ENCODE data around the gene SMIM38. TPM values are rescaled to one million over a fixed set of nuclear protein-coding genes. Genes with fewer than 3 reads are reported as not detected.

The SMIM38 gene
- total and polyA plus RNA-seq, 9 of the 15 experiments (the other 6 are each of a cell fraction or from before 2014, with no cell fraction given) = 0.07 to 1.2 (median 0.21) TPM; not detected in 2

DNA sequence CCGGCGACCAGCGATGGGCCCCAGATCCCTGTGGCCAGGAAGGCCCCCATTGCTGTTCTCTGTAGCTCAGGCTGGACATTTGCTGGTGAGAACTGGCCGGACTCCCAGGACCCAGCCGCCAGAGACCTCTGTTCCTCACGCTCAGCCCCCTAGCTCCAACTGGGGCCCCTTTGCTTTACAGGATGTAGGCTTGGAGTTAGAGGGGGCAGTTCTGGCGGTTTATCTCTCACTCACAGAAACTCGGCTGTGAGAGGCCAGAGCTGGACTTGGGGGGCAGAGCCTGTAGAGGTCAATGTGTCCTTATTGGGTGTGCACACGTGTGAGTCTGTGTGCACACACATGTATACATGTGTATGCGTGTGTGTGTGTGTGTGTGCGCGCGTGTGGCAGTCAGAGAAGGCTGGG, 502 bp downstream of the SMIM38 start (continued):
- TF ChIP-seq, protein P1, sequence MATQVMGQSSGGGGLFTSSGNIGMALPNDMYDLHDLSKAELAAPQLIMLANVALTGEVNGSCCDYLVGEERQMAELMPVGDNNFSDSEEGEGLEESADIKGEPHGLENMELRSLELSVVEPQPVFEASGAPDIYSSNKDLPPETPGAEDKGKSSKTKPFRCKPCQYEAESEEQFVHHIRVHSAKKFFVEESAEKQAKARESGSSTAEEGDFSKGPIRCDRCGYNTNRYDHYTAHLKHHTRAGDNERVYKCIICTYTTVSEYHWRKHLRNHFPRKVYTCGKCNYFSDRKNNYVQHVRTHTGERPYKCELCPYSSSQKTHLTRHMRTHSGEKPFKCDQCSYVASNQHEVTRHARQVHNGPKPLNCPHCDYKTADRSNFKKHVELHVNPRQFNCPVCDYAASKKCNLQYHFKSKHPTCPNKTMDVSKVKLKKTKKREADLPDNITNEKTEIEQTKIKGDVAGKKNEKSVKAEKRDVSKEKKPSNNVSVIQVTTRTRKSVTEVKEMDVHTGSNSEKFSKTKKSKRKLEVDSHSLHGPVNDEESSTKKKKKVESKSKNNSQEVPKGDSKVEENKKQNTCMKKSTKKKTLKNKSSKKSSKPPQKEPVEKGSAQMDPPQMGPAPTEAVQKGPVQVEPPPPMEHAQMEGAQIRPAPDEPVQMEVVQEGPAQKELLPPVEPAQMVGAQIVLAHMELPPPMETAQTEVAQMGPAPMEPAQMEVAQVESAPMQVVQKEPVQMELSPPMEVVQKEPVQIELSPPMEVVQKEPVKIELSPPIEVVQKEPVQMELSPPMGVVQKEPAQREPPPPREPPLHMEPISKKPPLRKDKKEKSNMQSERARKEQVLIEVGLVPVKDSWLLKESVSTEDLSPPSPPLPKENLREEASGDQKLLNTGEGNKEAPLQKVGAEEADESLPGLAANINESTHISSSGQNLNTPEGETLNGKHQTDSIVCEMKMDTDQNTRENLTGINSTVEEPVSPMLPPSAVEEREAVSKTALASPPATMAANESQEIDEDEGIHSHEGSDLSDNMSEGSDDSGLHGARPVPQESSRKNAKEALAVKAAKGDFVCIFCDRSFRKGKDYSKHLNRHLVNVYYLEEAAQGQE (IDR thresholded peaks at IDR 0.05; ENCODE audit: borderline replicate concordance) = no peak
- TF ChIP-seq, protein P1 (CRISPR knock-in tag; IDR thresholded peaks at IDR 0.05; ENCODE audit: low read depth) = no peak
- TF ChIP-seq ZNF408 (CRISPR knock-in tag; IDR thresholded peaks at IDR 0.05; ENCODE audit: low read depth) (no peak), ZNF184 (CRISPR knock-in tag; IDR thresholded peaks at IDR 0.05) (no peak), SMARCA4 (IDR thresholded peaks at IDR 0.05) (no peak), PHF20 (IDR thresholded peaks at IDR 0.05; ENCODE audit: partially characterized antibody) (peak; percentile 27), NFRKB (IDR thresholded peaks at IDR 0.05; ENCODE audit: low read depth) (no peak), ARID1B (IDR thresholded peaks at IDR 0.05) (peak; percentile 59), MYBL2 (IDR thresholded peaks at IDR 0.05; ENCODE audit: low read depth) (no peak), MYBL2 (CRISPR knock-in tag; IDR thresholded peaks at IDR 0.05; ENCODE audit: borderline replicate concordance) (no peak), GATAD2A (IDR thresholded peaks at IDR 0.05) (no peak), SRF (CRISPR knock-in tag; IDR thresholded peaks at IDR 0.05) (no peak), ARHGAP35 (IDR thresholded peaks at IDR 0.05; ENCODE audit: partially characterized antibody) (no peak), EHMT2 (IDR thresholded peaks at IDR 0.05) (no peak), ATF1 (CRISPR knock-in tag; IDR thresholded peaks at IDR 0.05) (no peak), ATF1 (tag; IDR thresholded peaks at IDR 0.05) (no peak), ZFX (CRISPR knock-in tag; IDR thresholded peaks at IDR 0.05) (no peak)
- TF ChIP-seq, protein P2, sequence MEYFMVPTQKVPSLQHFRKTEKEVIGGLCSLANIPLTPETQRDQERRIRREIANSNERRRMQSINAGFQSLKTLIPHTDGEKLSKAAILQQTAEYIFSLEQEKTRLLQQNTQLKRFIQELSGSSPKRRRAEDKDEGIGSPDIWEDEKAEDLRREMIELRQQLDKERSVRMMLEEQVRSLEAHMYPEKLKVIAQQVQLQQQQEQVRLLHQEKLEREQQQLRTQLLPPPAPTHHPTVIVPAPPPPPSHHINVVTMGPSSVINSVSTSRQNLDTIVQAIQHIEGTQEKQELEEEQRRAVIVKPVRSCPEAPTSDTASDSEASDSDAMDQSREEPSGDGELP (CRISPR knock-in tag; IDR thresholded peaks at IDR 0.05; ENCODE audit: borderline replicate concordance) = peak; percentile 11; the same call in 1 of the 2 replicates
- TF ChIP-seq, protein P3, sequence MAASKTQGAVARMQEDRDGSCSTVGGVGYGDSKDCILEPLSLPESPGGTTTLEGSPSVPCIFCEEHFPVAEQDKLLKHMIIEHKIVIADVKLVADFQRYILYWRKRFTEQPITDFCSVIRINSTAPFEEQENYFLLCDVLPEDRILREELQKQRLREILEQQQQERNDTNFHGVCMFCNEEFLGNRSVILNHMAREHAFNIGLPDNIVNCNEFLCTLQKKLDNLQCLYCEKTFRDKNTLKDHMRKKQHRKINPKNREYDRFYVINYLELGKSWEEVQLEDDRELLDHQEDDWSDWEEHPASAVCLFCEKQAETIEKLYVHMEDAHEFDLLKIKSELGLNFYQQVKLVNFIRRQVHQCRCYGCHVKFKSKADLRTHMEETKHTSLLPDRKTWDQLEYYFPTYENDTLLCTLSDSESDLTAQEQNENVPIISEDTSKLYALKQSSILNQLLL (CRISPR knock-in tag; IDR thresholded peaks at IDR 0.05; ENCODE audit: borderline replicate concordance) = no peak
- TF ChIP-seq, protein P4, sequence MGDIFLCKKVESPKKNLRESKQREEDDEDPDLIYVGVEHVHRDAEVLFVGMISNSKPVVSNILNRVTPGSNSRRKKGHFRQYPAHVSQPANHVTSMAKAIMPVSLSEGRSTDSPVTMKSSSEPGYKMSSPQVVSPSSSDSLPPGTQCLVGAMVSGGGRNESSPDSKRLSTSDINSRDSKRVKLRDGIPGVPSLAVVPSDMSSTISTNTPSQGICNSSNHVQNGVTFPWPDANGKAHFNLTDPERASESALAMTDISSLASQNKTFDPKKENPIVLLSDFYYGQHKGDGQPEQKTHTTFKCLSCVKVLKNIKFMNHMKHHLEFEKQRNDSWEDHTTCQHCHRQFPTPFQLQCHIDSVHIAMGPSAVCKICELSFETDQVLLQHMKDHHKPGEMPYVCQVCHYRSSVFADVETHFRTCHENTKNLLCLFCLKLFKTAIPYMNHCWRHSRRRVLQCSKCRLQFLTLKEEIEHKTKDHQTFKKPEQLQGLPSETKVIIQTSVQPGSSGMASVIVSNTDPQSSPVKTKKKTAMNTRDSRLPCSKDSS (IDR thresholded peaks at IDR 0.05; ENCODE audit: low read depth, partially characterized antibody) = no peak
